Mesenchymal stem cell (in vitro differentiated cells and primary cell): ENCODE data around the gene TESMIN.

Experiments used
- DNase-seq: peaks from one replicate; pipeline ENCODE4 v3.0.0-alpha.2; 2013
- H2AFZ ChIP-seq: one replicate; pipeline ENCODE4 v1.6.1; 2013; ENCODE audit warnings: low read depth, mild to moderate bottlenecking, control low read depth, inconsistent platforms, low read length, moderate library complexity
- H2AK5ac ChIP-seq: 2 replicates; pipeline ENCODE4 v1.6.1; 2013; ENCODE audit warnings: low read length, moderate library complexity, mild to moderate bottlenecking, inconsistent platforms; ENCODE audit not compliant: severe bottlenecking
- H2BK120ac ChIP-seq: one replicate; pipeline ENCODE4 v1.6.1; 2013; ENCODE audit warnings: low read depth, mild to moderate bottlenecking, inconsistent platforms, low read length, moderate library complexity
- H2BK12ac ChIP-seq, 2 experiments: one replicate each; pipeline ENCODE4 v1.6.1; 2013; ENCODE audit warnings: inconsistent platforms in 2 of 2, low read length in 2 of 2, mild to moderate bottlenecking in 2 of 2, moderate library complexity in 2 of 2, control low read depth in 1 of 2
- H2BK15ac ChIP-seq: one replicate; pipeline ENCODE4 v1.6.1; 2013; ENCODE audit warnings: mild to moderate bottlenecking, low read depth, inconsistent platforms; ENCODE audit not compliant: poor library complexity, severe bottlenecking
- H2BK5ac ChIP-seq: 2 replicates; pipeline ENCODE4 v1.6.1; 2013; ENCODE audit warnings: low read depth, mild to moderate bottlenecking, low read length, control low read depth, inconsistent platforms; ENCODE audit not compliant: poor library complexity, severe bottlenecking
- H3K14ac ChIP-seq, 2 experiments: one replicate each; pipeline ENCODE4 v1.6.1; 2013; ENCODE audit warnings: inconsistent platforms in 2 of 2, low read length in 2 of 2, control low read depth in 1 of 2, mild to moderate bottlenecking in 1 of 2, moderate library complexity in 1 of 2
- H3K18ac ChIP-seq, 2 experiments: one replicate each; pipeline ENCODE4 v1.6.1; 2013; ENCODE audit warnings: inconsistent platforms in 2 of 2, low read length in 2 of 2, control low read depth in 1 of 2, low read depth in 1 of 2, mild to moderate bottlenecking in 1 of 2
- H3K23ac ChIP-seq, 2 experiments: one replicate each; pipeline ENCODE4 v1.6.1; 2013; ENCODE audit warnings: inconsistent platforms in 2 of 2, low read length in 2 of 2, mild to moderate bottlenecking in 2 of 2, moderate library complexity in 2 of 2, control low read depth in 1 of 2
- H3K27ac ChIP-seq: 2 replicates; pipeline ENCODE4 v1.5.1; 2013; ENCODE audit warnings: mild to moderate bottlenecking, moderate library complexity, low read length, control low read depth, inconsistent platforms; ENCODE audit not compliant: poor library complexity, severe bottlenecking
- H3K27me3 ChIP-seq, 2 experiments: 2 replicates each; pipeline versions ENCODE4 v1.6.1 to v1.7.0; 2013; ENCODE audit warnings: low read length in 2 of 2, mild to moderate bottlenecking in 2 of 2, moderate library complexity in 2 of 2, control low read depth in 1 of 2, inconsistent platforms in 1 of 2; ENCODE audit not compliant: control insufficient read depth in 1 of 2, insufficient read depth in 1 of 2
- H3K36me3 ChIP-seq, 2 experiments: 2 replicates each; pipeline versions ENCODE4 v1.6.1 to v1.7.0; 2013; ENCODE audit warnings: low read length in 2 of 2, control low read depth in 1 of 2, inconsistent platforms in 1 of 2, low read depth in 1 of 2, mild to moderate bottlenecking in 1 of 2; ENCODE audit not compliant: insufficient read depth in 2 of 2, control insufficient read depth in 1 of 2
- H3K4ac ChIP-seq, 2 experiments: one replicate each; pipeline ENCODE4 v1.6.1; 2013; ENCODE audit warnings: inconsistent platforms in 2 of 2, low read length in 2 of 2, mild to moderate bottlenecking in 2 of 2, moderate library complexity in 2 of 2, control low read depth in 1 of 2, low read depth in 1 of 2
- H3K4me1 ChIP-seq: 2 replicates; pipeline ENCODE4 v1.6.1; 2013; ENCODE audit warnings: low read depth, low read length, control low read depth; ENCODE audit not compliant: control insufficient read depth, insufficient read depth
- H3K4me2 ChIP-seq: 2 replicates; pipeline ENCODE4 v1.6.1; 2013; ENCODE audit warnings: low read length, mild to moderate bottlenecking, inconsistent platforms; ENCODE audit not compliant: poor library complexity, severe bottlenecking
- H3K4me3 ChIP-seq, 2 experiments: 2 replicates each; pipeline versions ENCODE4 v1.5.1 to v1.7.0; 2013; ENCODE audit warnings: low read length in 2 of 2, mild to moderate bottlenecking in 2 of 2, control low read depth in 1 of 2, low read depth in 1 of 2; ENCODE audit not compliant: insufficient read depth in 1 of 2
- H3K79me1 ChIP-seq: replicated peaks from 2 replicates; pipeline ENCODE4 v1.6.1; 2013; ENCODE audit warnings: mild to moderate bottlenecking, control low read depth, low read length, inconsistent platforms; ENCODE audit not compliant: poor library complexity, severe bottlenecking
- H3K9ac ChIP-seq: 2 replicates; pipeline ENCODE4 v1.7.0; 2013; ENCODE audit warnings: mild to moderate bottlenecking, low read length, moderate library complexity
- H3K9me3 ChIP-seq: 2 replicates; pipeline ENCODE4 v1.7.0; 2013; ENCODE audit warnings: mild to moderate bottlenecking, low read length; ENCODE audit not compliant: control insufficient read depth
- H4K8ac ChIP-seq: one replicate; pipeline ENCODE4 v1.6.1; 2013; ENCODE audit warnings: inconsistent platforms, mild to moderate bottlenecking, low read length, moderate library complexity
- H4K91ac ChIP-seq: one replicate; pipeline ENCODE4 v1.6.1; 2013; ENCODE audit warnings: mild to moderate bottlenecking, low read length, inconsistent platforms
- WGBS: methylation state at CpG from one replicate; pipeline ENCODE4 v1.1.7; 2013; ENCODE audit warnings: mixed read lengths; 5-methylcytosine and 5-hydroxymethylcytosine counted together

TESMIN gene

GRCh38 chr11:68682531-68682961 lies 68.8 kb downstream of the TESMIN start:
- Histone ChIP-seq H2AFZ (no peak overlapping the region), H2BK120ac (no peak overlapping the region), H3K4me2 (no peak overlapping the region), H3K36me3 (no peaks in the 10 kb centered on the region), H3K4me3 (no peak overlapping the region), H2BK12ac (no peak overlapping the region), H4K8ac (no peak overlapping the region), H3K27me3 (peaks cover 56 to 83% of the 10 kb centered on the region in 2 experiments), H3K79me1 (no peaks in the 10 kb centered on the region), H2BK15ac (no peak overlapping the region), H2AK5ac (no peak overlapping the region), H3K9me3 (no peaks in the 10 kb centered on the region), H3K27ac (no peak overlapping the region), H3K4ac (no peak overlapping the region), H4K91ac (no peak overlapping the region), H3K18ac (no peak overlapping the region), H3K23ac (no peak overlapping the region), H3K4me1 (peaks cover 20% of the 10 kb centered on the region), H3K9ac (no peak overlapping the region), H2BK5ac (no peak overlapping the region), H3K14ac (no peak overlapping the region)
- no peak for DNase-seq
- WGBS, result 59% methylated on average over 9 of the region's 9 CpGs

GRCh38 chr11:68680541-68681231 lies 70.6 kb downstream of the TESMIN start:
- H3K9ac ChIP-seq, result no peak overlapping the region
- no peak overlapping the region for H3K14ac ChIP-seq
- H4K8ac ChIP-seq, result no peak overlapping the region
- no peak overlapping the region for H2BK120ac ChIP-seq
- no peak overlapping the region for H3K4ac ChIP-seq
- H3K9me3 ChIP-seq, result no peaks in the 10 kb centered on the region
- no peak overlapping the region for H3K4me3 ChIP-seq
- no peak overlapping the region for H3K4me2 ChIP-seq
- no peak overlapping the region for H2AK5ac ChIP-seq
- H3K23ac ChIP-seq, result no peak overlapping the region
- no peaks in the 10 kb centered on the region for H3K36me3 ChIP-seq
- no peak overlapping the region for H3K18ac ChIP-seq
- no peak overlapping the region for H2BK12ac ChIP-seq
- no peak overlapping the region for H2AFZ ChIP-seq
- peaks cover 23% of the 10 kb centered on the region for H3K4me1 ChIP-seq
- H2BK15ac ChIP-seq, result no peak overlapping the region
- H3K27ac ChIP-seq, result no peak overlapping the region
- no peak overlapping the region for H4K91ac ChIP-seq
- H2BK5ac ChIP-seq, result no peak overlapping the region
- peaks cover 38 to 78% of the 10 kb centered on the region in 2 experiments for H3K27me3 ChIP-seq
- WGBS, result 91% methylated on average over 17 of the region's 17 CpGs
- DNase-seq, result no peak
- H3K79me1 ChIP-seq, result no peaks in the 10 kb centered on the region

GRCh38 chr11:68678031-68678441 lies 73.3 kb downstream of the TESMIN start:
- H3K9me3 ChIP-seq, result peaks cover 12% of the 10 kb centered on the region

GRCh38 chr11:68677432-68677831 lies 73.9 kb downstream of the TESMIN start:
- no peak overlapping the region for H3K4me2 ChIP-seq
- H4K8ac ChIP-seq, result no peak overlapping the region
- H3K4me3 ChIP-seq, result no peak overlapping the region
- H3K9ac ChIP-seq, result no peak overlapping the region
- no peak overlapping the region for H4K91ac ChIP-seq
- no peak overlapping the region for H2BK12ac ChIP-seq
- H2AK5ac ChIP-seq, result no peak overlapping the region
- under 1% methylated on average over 6 of the region's 6 CpGs for WGBS
- H3K4ac ChIP-seq, result no peak overlapping the region
- H2BK5ac ChIP-seq, result no peak overlapping the region
- H2BK15ac ChIP-seq, result no peak overlapping the region
- H3K79me1 ChIP-seq, result no peaks in the 10 kb centered on the region
- no peak overlapping the region for H2BK120ac ChIP-seq
- no peak overlapping the region for H3K27ac ChIP-seq
- peaks cover 12% of the 10 kb centered on the region for H3K9me3 ChIP-seq
- H3K36me3 ChIP-seq, result no peaks in the 10 kb centered on the region
- H2AFZ ChIP-seq, result no peak overlapping the region
- H3K14ac ChIP-seq, result no peak overlapping the region
- H3K18ac ChIP-seq, result peak overlapping the region in 1 of 2 experiments; percentile 18
- peaks cover 11% of the 10 kb centered on the region for H3K4me1 ChIP-seq
- no peak overlapping the region for H3K23ac ChIP-seq
- H3K27me3 ChIP-seq, result peaks cover 9 to 70% of the 10 kb centered on the region in 2 experiments
- DNase-seq, result peak; percentile 81

More at GRCh38 chr11:68678031-68678441, 73.3 kb downstream of the TESMIN start:
- Histone ChIP-seq H2BK120ac (no peak overlapping the region), H4K91ac (no peak overlapping the region), H3K79me1 (no peaks in the 10 kb centered on the region), H3K4me1 (peaks cover 11% of the 10 kb centered on the region), H2BK5ac (no peak overlapping the region), H3K4me2 (no peak overlapping the region), H3K18ac (no peak overlapping the region), H2BK12ac (no peak overlapping the region), H4K8ac (no peak overlapping the region), H3K4me3 (no peak overlapping the region), H2BK15ac (no peak overlapping the region), H3K36me3 (no peaks in the 10 kb centered on the region), H3K14ac (no peak overlapping the region), H2AFZ (no peak overlapping the region), H3K23ac (no peak overlapping the region), H2AK5ac (no peak overlapping the region), H3K27ac (no peak overlapping the region), H3K4ac (no peak overlapping the region), H3K9ac (no peak overlapping the region), H3K27me3 (peaks cover 15 to 70% of the 10 kb centered on the region in 2 experiments)
- DNase-seq, result no peak
- WGBS, result 92% methylated on average over 9 of the region's 15 CpGs
